Keratinocyte (primary cell): Measurements from ENCODE around the gene PARN. TPM values are rescaled to one million over a fixed set of nuclear protein-coding genes. Genes with fewer than 3 reads are reported as not detected.

Source experiments
- DNase-seq: peaks from one replicate; pipeline ENCODE4 v3.0.0-alpha.2; 2011; ENCODE audit warnings: low read depth, missing footprints, low spot score
- FAIRE-seq: peaks from 2 replicates; lab custom pipeline; 2011; peaks lifted over from hg19 to GRCh38; lab: Jason Lieb, UNC
- H2AFZ ChIP-seq: 2 replicates; pipeline ENCODE4 v1.6.0; 2012; ENCODE audit warnings: low read length, control low read depth, inconsistent platforms; ENCODE audit not compliant: control insufficient read depth
- H3K27ac ChIP-seq: 2 replicates; pipeline ENCODE4 v1.5.1; 2011; ENCODE audit warnings: low read length; ENCODE audit not compliant: control insufficient read depth, insufficient read depth
- H3K27me3 ChIP-seq: 3 replicates; pipeline ENCODE4 v1.6.0; 2011; ENCODE audit warnings: low read length; ENCODE audit not compliant: control insufficient read depth, insufficient read depth; ENCODE audit errors: extremely low read depth
- H3K36me3 ChIP-seq, 2 experiments: 2 replicates in 1 of 2; 3 replicates in 1 of 2; pipeline ENCODE4 v1.5.1; 2011; ENCODE audit warnings: low read length in 2 of 2, mild to moderate bottlenecking in 1 of 2; ENCODE audit not compliant: control insufficient read depth in 2 of 2, insufficient read depth in 2 of 2; ENCODE audit errors: extremely low read depth in 1 of 2
- H3K4me1 ChIP-seq: 3 replicates; pipeline ENCODE4 v1.5.1; 2011; ENCODE audit warnings: low read length; ENCODE audit not compliant: control insufficient read depth, insufficient read depth; ENCODE audit errors: extremely low read depth
- H3K4me2 ChIP-seq: 3 replicates; pipeline ENCODE4 v1.6.0; 2011; ENCODE audit warnings: low read depth, low read length; ENCODE audit not compliant: control insufficient read depth, insufficient read depth; ENCODE audit errors: extremely low read depth
- H3K4me3 ChIP-seq, 3 experiments: fragments of 200-600 bp in 1 of 3; sonication (generic) in 1 of 3; 2 replicates in 2 of 3; 3 replicates in 1 of 3; pipeline ENCODE4 v1.5.1; 2011 to 2016; ENCODE audit warnings: low read length in 3 of 3, mild to moderate bottlenecking in 3 of 3, control low read depth in 2 of 3, inconsistent platforms in 1 of 3, low read depth in 1 of 3, mixed read lengths in 1 of 3, mixed run types in 1 of 3, moderate library complexity in 1 of 3; ENCODE audit not compliant: control insufficient read depth in 2 of 3, insufficient read depth in 2 of 3; ENCODE audit errors: extremely low read depth in 1 of 3
- H3K79me2 ChIP-seq: 2 replicates; pipeline ENCODE4 v1.6.0; 2012; ENCODE audit warnings: low read length; ENCODE audit not compliant: control insufficient read depth, insufficient read depth
- H3K9ac ChIP-seq: 3 replicates; pipeline ENCODE4 v1.6.0; 2011; ENCODE audit warnings: low read length; ENCODE audit not compliant: control insufficient read depth, insufficient read depth; ENCODE audit errors: extremely low read depth
- H3K9me1 ChIP-seq: 3 replicates; pipeline ENCODE4 v1.6.0; 2011; ENCODE audit warnings: low read length; ENCODE audit not compliant: control insufficient read depth, insufficient read depth; ENCODE audit errors: extremely low read depth
- H3K9me3 ChIP-seq: 2 replicates; pipeline ENCODE4 v1.5.1; 2012; ENCODE audit warnings: low read depth, low read length; ENCODE audit not compliant: control insufficient read depth
- H4K20me1 ChIP-seq: 3 replicates; pipeline ENCODE4 v1.6.0; 2011; ENCODE audit warnings: low read length; ENCODE audit not compliant: control insufficient read depth, insufficient read depth; ENCODE audit errors: extremely low read depth
- CTCF ChIP-seq, 3 experiments: IDR thresholded peaks in 1 of 3; conservative IDR thresholded peaks in 1 of 3; optimal IDR thresholded peaks in 1 of 3; 2 replicates in 2 of 3; 3 replicates in 1 of 3; pipeline versions ENCODE3 to v1.5.1; 2011; ENCODE audit warnings: low read length in 3 of 3, mild to moderate bottlenecking in 3 of 3, moderate library complexity in 2 of 3, control low read depth in 1 of 3, inconsistent platforms in 1 of 3; ENCODE audit not compliant: insufficient read depth in 2 of 3; ENCODE audit errors: extremely low read depth in 1 of 3
- EZH2 ChIP-seq: IDR thresholded peaks from one replicate; pipeline ENCODE4 v1.6.1; 2012; ENCODE audit warnings: inconsistent platforms, mild to moderate bottlenecking, low read length, moderate library complexity
- dilution Hi-C: fragments of 300-500 bp; cut with MboI; formaldehyde crosslinking; loops from one replicate; pipeline ENCODE4 v1.7.0; 2020; ENCODE audit warnings: low sequenced_read_pairs; ENCODE audit not compliant: extremely low pct_ligation_motif_present
- polyA plus RNA-seq, 5 experiments: library from polyadenylated mRNA; depleted of rRNA in 3 of 5; stranded (reverse) in 3 of 5; stranded (forward) in 1 of 5; unstranded in 1 of 5; fragments of >200 nt; gene quantifications; 1 replicate in 1 of 5; 2 replicates in 3 of 5; 3 replicates in 1 of 5; pipeline versions ENCODE4 v1.2.1 to v1.2.3, GENCODE V29; 2011 to 2012; ENCODE audit warnings: missing spikeins in 2 of 5, low read depth in 1 of 5, low replicate concordance in 1 of 5

The PARN gene
- polyA plus RNA-seq, 1 donor (not counting 4 experiments of a cell fraction or from before 2014, with no cell fraction given): 40.8 TPM

GRCh38 chr16:14531613-14532012 is 98.4 kb downstream of the PARN start:
- no peak overlapping the region for H3K4me3 ChIP-seq
- H3K9ac ChIP-seq: no peak overlapping the region
- H3K36me3 ChIP-seq: peaks cover 0 to 3% of the 10 kb centered on the region in 2 experiments
- no peak overlapping the region for H2AFZ ChIP-seq
- H4K20me1 ChIP-seq: no peaks in the 10 kb centered on the region
- H3K4me2 ChIP-seq: no peak overlapping the region
- FAIRE-seq (no peak), DNase-seq (no peak)
- H3K79me2 ChIP-seq: no peaks in the 10 kb centered on the region
- peaks cover 18% of the 10 kb centered on the region for H3K4me1 ChIP-seq
- no peaks in the 10 kb centered on the region for H3K9me3 ChIP-seq
- TF ChIP-seq CTCF (optimal IDR thresholded peaks at IDR 0.05 in 1 of 3, IDR thresholded peaks at IDR 0.05 in 1 of 3, conservative IDR thresholded peaks at IDR 0.05 in 1 of 3; ENCODE audit: extremely low read depth in 1 of 3, insufficient read depth in 2 of 3, low read length in 3 of 3) (no peak), EZH2 (no peak)
- H3K27ac ChIP-seq: no peak overlapping the region
- H3K27me3 ChIP-seq: no peaks in the 10 kb centered on the region
- no peaks in the 10 kb centered on the region for H3K9me1 ChIP-seq
- dilution Hi-C loops: no loop called here

GRCh38 chr16:14531101-14531500 is 99.0 kb downstream of the PARN start:
- DNase-seq: no peak
- H3K27me3 ChIP-seq: no peaks in the 10 kb centered on the region
- H3K4me2 ChIP-seq: no peak overlapping the region
- H3K79me2 ChIP-seq: no peaks in the 10 kb centered on the region
- FAIRE-seq: no peak
- no peak overlapping the region for H3K27ac ChIP-seq
- dilution Hi-C loops: no loop called here
- no peak overlapping the region for H3K9ac ChIP-seq
- H4K20me1 ChIP-seq: no peaks in the 10 kb centered on the region
- H3K36me3 ChIP-seq: peaks cover 0 to 3% of the 10 kb centered on the region in 2 experiments
- peaks cover 18% of the 10 kb centered on the region for H3K4me1 ChIP-seq
- TF ChIP-seq EZH2 (no peak), CTCF (optimal IDR thresholded peaks at IDR 0.05 in 1 of 3, IDR thresholded peaks at IDR 0.05 in 1 of 3, conservative IDR thresholded peaks at IDR 0.05 in 1 of 3; ENCODE audit: extremely low read depth in 1 of 3, insufficient read depth in 2 of 3, low read length in 3 of 3) (no peak)
- no peak overlapping the region for H3K4me3 ChIP-seq
- no peaks in the 10 kb centered on the region for H3K9me3 ChIP-seq
- H3K9me1 ChIP-seq: no peaks in the 10 kb centered on the region
- H2AFZ ChIP-seq: no peak overlapping the region
